Heart right ventricle (tissue), 16 donors: ENCODE measurements around the gene SLC1A4. TPM values are rescaled to one million over a fixed set of nuclear protein-coding genes. Genes with fewer than 3 reads are reported as not detected.
A peak's percentile ranks its signal among the peaks of the same experiment; 100 is the strongest.
"Not testable (repeated sequence)": the region's sequence is repeated elsewhere in the genome, so short reads cannot be mapped to it uniquely, and the experiment has no call there.

Experiments used
- ATAC-seq, 8 donors: fragments of 200-7000 bp; cut with Tn5 transposase; one replicate each; pipeline ENCODE4 v1.9.1; 2020; ENCODE audit warnings: mild to moderate bottlenecking in 8 of 8, moderate library complexity in 8 of 8, moderate number of reproducible peaks in 1 of 8
- DNase-seq, 2 donors: peaks; one replicate each; pipeline ENCODE4 v3.0.0-alpha.2; 2020
- H3K27ac ChIP-seq, 10 donors: fragments of 200-600 bp; sonication (generic) in 2 of 10; one replicate each; pipeline versions ENCODE4 v1.5.0 to v1.8.0; 2020 to 2022; ENCODE audit warnings: mild to moderate bottlenecking in 3 of 10
- H3K27me3 ChIP-seq, 7 donors: fragments of 200-600 bp; one replicate each; pipeline ENCODE4 v1.8.0; 2021 to 2022; ENCODE audit warnings: mild to moderate bottlenecking in 2 of 7
- H3K36me3 ChIP-seq, 9 donors: fragments of 200-600 bp; sonication (generic) in 1 of 9; one replicate each; pipeline versions ENCODE4 v1.5.0 to v1.8.0; 2020 to 2022; ENCODE audit warnings: mild to moderate bottlenecking in 2 of 9
- H3K4me1 ChIP-seq, 9 donors: fragments of 200-600 bp; sonication (generic) in 1 of 9; one replicate each; pipeline versions ENCODE4 v1.5.0 to v1.8.0; 2020 to 2022; ENCODE audit warnings: mild to moderate bottlenecking in 4 of 9
- H3K4me3 ChIP-seq, 10 donors: fragments of 200-600 bp; sonication (generic) in 2 of 10; one replicate each; pipeline versions ENCODE4 v1.5.0 to v1.8.0; 2020 to 2022; ENCODE audit warnings: mild to moderate bottlenecking in 7 of 10, moderate library complexity in 2 of 10
- H3K9me3 ChIP-seq, 11 donors: fragments of 200-600 bp in 10 of 11; sonication (generic) in 2 of 11; one replicate each; pipeline versions ENCODE4 v1.5.0 to v1.8.0; 2013 to 2022; ENCODE audit warnings: mild to moderate bottlenecking in 2 of 11, control low read depth in 1 of 11, moderate library complexity in 1 of 11
- WGBS, 2 donors: extraction: QIAGEN DNeasy Blood & Tissue Kit; methylation state at CpG; one replicate each; pipeline ENCODE4 v1.1.7; 2013; ENCODE audit warnings: inconsistent platforms in 1 of 2; 5-methylcytosine and 5-hydroxymethylcytosine counted together
- intact Hi-C, 10 donors: fragments of 100-400 bp; cut with DNase I; formaldehyde crosslinking; loops; one replicate each; pipeline versions ENCODE4 v1.11.1 to v1.14.2; 2022
- polyA plus RNA-seq, 2 donors: library from polyadenylated mRNA; stranded (reverse); fragments of 200-250 nt; gene quantifications; one replicate each; pipeline ENCODE4 v1.2.3, GENCODE V29; 2013
- total RNA-seq, 10 donors: library from RNA; stranded (reverse); fragmentation: NEBNext Ultra II Directional in 3 of 10; extraction: Animal tissue kit (Norgen Biotek cat#: 25700) in 3 of 10; gene quantifications; one replicate each; pipeline versions ENCODE4 v1.2.1 to v1.2.4, GENCODE V29; 2021 to 2023
- TF ChIP-seq, protein P1 (sequence below), 9 donors: fragments of 200-600 bp; sonication (generic) in 2 of 9; IDR thresholded peaks; one replicate each; pipeline versions ENCODE4 v1.5.0 to v1.8.0; 2021 to 2022; ENCODE audit warnings: antibody characterized with exemption in 9 of 9, mild to moderate bottlenecking in 5 of 9, moderate library complexity in 1 of 9
- donor health status: Arrhythmogenic right ventricular cardiomyopathy.
- donor health status: ischemic (EF 13 %, LVEDD 7.1; RV severe dilation, severe dysfunction).
- donor health status: healthy with polysubstance abuse.
- donor health status: DM: no; HTN: yes; CAD: no.
- donor health status: DM: no; HTN: no; CAD: no.
- donor health status: ischemic (EF 25% LVEDD 6.9; RV normal size, moderate dysfunction).
- donor health status: ischemic (EF 25% LVEDD 5.7; RV mildly dilated, moderate dysfunction).
- donor health status: healthy.
- donor health status: DM: yes; HTN: yes; CAD: no.
- donor health status: Ischemic cardiomyopathy.
- donor health status: ischemic (EF 35%, LVEDD 5.7; RV mildly dilated, moderate dysfunction).
- donor health status: nonischemic (EF 11% LVEDD 7.7; RV severe dilation, severe dysfunction).
- donor health status: DM: yes; HTN: yes; CAD: no.
- donor health status: PGD.
- donor health status: ischemic (EF 29% LVEDD 5.4; RV normal size, mild dysfunction).
- donor health status: nonischemic (EF 23%, LVEDD 6.1; RV moderate dilation, normal function).

SLC1A4 gene
- total and polyA plus RNA-seq, 12 donors = 2.1 to 18.7 (median 11.3) TPM

DNA sequence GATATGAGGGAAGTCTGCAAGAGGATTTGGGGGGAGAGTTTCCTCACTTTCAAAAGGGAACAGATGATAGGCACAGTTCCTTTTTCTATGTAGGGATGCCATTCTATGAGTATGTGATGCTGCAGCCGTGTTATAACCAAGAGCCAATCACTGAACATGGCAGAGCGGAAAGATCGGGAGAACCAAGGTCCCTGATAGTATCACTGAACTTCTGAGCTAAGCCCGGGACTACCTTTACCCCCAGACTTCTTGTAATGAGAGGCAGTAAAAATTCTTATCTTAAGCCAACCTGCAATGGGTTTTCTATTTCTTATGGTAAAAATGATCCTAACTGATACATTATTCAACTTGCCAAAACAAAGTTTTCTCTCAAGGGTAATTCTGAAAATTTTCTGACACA, 21.6 kb upstream of the SLC1A4 start:
- DNase-seq = no peak
- Histone ChIP-seq H3K36me3 (no peaks in the 10 kb centered on the region), H3K27me3 (no peaks in the 10 kb centered on the region), H3K4me3 (no peak overlapping the region), H3K4me1 (peaks cover 0 to 8% (median 0%) of the 10 kb centered on the region in 9 donors), H3K27ac (no peak overlapping the region), H3K9me3 (no peaks in the 10 kb centered on the region)
- WGBS, 2 donors = 94 to 97% methylated on average over 4 of the region's 4 CpGs
- ATAC-seq = no peak
- TF ChIP-seq, protein P1, sequence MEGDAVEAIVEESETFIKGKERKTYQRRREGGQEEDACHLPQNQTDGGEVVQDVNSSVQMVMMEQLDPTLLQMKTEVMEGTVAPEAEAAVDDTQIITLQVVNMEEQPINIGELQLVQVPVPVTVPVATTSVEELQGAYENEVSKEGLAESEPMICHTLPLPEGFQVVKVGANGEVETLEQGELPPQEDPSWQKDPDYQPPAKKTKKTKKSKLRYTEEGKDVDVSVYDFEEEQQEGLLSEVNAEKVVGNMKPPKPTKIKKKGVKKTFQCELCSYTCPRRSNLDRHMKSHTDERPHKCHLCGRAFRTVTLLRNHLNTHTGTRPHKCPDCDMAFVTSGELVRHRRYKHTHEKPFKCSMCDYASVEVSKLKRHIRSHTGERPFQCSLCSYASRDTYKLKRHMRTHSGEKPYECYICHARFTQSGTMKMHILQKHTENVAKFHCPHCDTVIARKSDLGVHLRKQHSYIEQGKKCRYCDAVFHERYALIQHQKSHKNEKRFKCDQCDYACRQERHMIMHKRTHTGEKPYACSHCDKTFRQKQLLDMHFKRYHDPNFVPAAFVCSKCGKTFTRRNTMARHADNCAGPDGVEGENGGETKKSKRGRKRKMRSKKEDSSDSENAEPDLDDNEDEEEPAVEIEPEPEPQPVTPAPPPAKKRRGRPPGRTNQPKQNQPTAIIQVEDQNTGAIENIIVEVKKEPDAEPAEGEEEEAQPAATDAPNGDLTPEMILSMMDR (IDR thresholded peaks at IDR 0.05) = no peak
- intact Hi-C loops = no loop called here

DNA sequence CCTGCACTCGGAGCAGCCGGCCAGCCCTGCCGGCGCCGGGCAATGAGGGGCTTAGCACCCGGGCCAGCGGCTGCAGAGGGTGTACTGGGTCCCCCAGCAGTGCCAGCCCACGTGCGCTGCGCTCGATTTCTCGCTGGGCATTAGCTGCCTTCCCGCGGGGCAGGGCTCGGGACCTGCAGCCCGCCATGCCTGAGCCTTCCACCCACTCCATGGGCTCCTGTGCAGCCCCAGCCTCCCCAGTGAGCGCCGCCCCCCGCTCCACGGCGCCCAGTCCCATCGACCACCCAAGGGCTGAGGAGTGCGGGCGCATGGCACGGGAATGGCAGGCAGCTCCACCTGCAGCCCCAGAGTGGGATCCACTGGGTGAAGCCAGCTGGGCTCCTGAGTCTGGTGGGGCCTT, 20.1 kb upstream of the SLC1A4 start:
- DNase-seq, H3K27ac ChIP-seq, H3K27me3 ChIP-seq, H3K9me3 ChIP-seq, H3K4me3 ChIP-seq, ATAC-seq, H3K4me1 ChIP-seq, intact Hi-C loops, H3K36me3 ChIP-seq: not testable (repeated sequence)
- WGBS, 2 donors = 98% methylated on average over 25 of the region's 25 CpGs

DNA sequence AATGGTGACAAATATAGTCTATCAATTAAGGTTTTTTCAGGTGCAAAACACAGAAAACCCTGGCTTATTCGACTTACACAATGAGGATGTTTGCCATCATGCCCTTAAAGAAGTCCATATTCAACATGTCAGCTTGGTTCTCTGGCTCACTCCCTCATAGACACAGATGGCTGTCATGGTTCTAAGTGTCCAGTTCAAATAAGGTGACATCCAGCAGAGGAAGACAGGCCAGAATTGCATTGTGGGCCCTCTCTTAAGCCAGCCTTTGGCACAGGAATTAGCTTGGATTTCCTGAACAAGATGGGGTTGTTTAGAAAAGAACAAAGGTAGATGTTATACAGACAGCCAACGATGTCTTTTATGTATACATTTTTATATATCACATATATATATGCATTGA, 18.7 kb upstream of the SLC1A4 start:
- ATAC-seq (peak in 5 of 8 donors; percentile 28 to 74 (median 48)), DNase-seq (no peak)
- WGBS, 2 donors = 48 to 54% methylated on average over 2 of the region's 2 CpGs
- TF ChIP-seq, protein P1 (IDR thresholded peaks at IDR 0.05) = no peak
- H3K9me3 ChIP-seq = no peaks in the 10 kb centered on the region
- no peak overlapping the region for H3K4me3 ChIP-seq
- no peak overlapping the region for H3K27ac ChIP-seq
- no peaks in the 10 kb centered on the region for H3K27me3 ChIP-seq
- H3K4me1 ChIP-seq = peaks cover 0 to 15% (median 5%) of the 10 kb centered on the region in 9 donors
- intact Hi-C loops = no loop called here
- H3K36me3 ChIP-seq = no peaks in the 10 kb centered on the region

DNA sequence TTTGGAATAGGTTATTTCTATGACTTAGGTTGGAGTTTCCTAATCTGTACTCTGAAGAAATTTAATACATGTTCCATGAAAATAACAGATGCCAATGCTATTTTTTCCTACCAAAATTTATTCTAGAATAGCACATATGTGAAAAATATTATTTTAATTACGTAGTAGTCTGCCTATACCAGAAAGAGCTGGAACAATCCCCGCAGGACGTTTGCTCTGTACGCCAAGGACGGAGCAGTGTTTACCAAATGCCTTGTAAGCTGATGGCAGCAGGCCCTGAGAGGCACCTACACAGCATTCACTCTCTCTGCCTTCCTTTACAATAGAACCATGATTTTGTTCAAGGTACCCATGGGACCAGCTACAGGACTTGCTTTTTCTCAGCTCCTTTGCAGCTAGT, 16.8 kb upstream of the SLC1A4 start:
- WGBS, 2 donors = 78 to 85% methylated on average over 5 of the region's 5 CpGs
- H3K27ac ChIP-seq = no peak overlapping the region
- peaks cover 0 to 29% (median 6%) of the 10 kb centered on the region in 9 donors for H3K4me1 ChIP-seq
- no peak overlapping the region for H3K4me3 ChIP-seq
- intact Hi-C loops = no loop called here
- no peak for ATAC-seq
- no peaks in the 10 kb centered on the region for H3K36me3 ChIP-seq
- H3K9me3 ChIP-seq = no peaks in the 10 kb centered on the region
- no peak for DNase-seq
- TF ChIP-seq, protein P1 (IDR thresholded peaks at IDR 0.05) = no peak
- no peaks in the 10 kb centered on the region for H3K27me3 ChIP-seq

DNA sequence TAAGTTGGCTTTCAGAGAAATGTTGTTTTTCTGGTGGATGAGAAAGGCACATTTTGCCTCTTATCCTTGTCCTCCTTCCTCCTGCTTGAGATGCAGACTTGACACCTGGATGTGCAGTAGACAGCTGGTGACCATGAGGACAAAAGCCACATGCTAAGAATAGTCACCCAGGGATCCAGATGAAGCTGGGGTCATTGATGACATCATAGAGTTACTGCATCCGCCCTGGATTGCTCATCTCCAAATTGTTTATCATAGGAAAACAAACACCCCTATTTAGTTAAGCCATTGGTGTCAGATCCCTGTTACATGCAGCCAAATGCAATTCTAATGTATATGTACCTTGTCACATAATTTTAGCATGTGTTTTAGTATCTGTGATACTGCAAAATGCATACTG, 16.3 kb upstream of the SLC1A4 start:
- Histone ChIP-seq H3K27ac (no peak overlapping the region), H3K27me3 (no peaks in the 10 kb centered on the region), H3K4me3 (no peak overlapping the region), H3K9me3 (no peaks in the 10 kb centered on the region), H3K36me3 (no peaks in the 10 kb centered on the region), H3K4me1 (peaks cover 0 to 33% (median 6%) of the 10 kb centered on the region in 9 donors)
- 71 to 74% methylated on average over 1 of the region's 1 CpG for WGBS, 2 donors
- intact Hi-C loops = no loop called here
- TF ChIP-seq, protein P1 (IDR thresholded peaks at IDR 0.05) = no peak
- ATAC-seq (no peak), DNase-seq (no peak)
